A549 (cell line): Measurements from ENCODE around the gene APBB2. TPM values are rescaled to one million over a fixed set of nuclear protein-coding genes. Genes with fewer than 3 reads are reported as not detected.

Source experiments
- ATAC-seq, 2 experiments: fragments of 200-7000 bp in 1 of 2; fragments of >200 bp in 1 of 2; cut with Nextera tagmentation in 1 of 2; cut with Tn5 transposase in 1 of 2; 3 replicates each; pipeline versions ENCODE4 v1.8.0 to v1.9.1; 2018 to 2020; ENCODE audit warnings: mild to moderate bottlenecking in 1 of 2, moderate library complexity in 1 of 2
- CTCF ChIA-PET: fragments of 300-600 bp; sonication (Branson Sonifier 250); formaldehyde crosslinking; extraction: SDS; loops from one replicate; lab custom pipeline; 2021; ENCODE audit warnings: antibody characterized with exemption, inconsistent platforms; lab: Yijun Ruan, JAX
- POLR2A ChIA-PET: fragments of 350-600 bp; formaldehyde crosslinking; extraction: SDS; loops from one replicate; lab custom pipeline; 2021; ENCODE audit warnings: antibody characterized with exemption, inconsistent platforms; lab: Yijun Ruan, JAX
- DNase-seq, 2 experiments: peaks; one replicate each; pipeline versions ENCODE4 v3.0.0 to v3.0.0-alpha.2; 2011 to 2016; ENCODE audit warnings: low read depth in 1 of 2, low spot score in 1 of 2
- FAIRE-seq: peaks from 2 replicates; lab custom pipeline; 2011; peaks lifted over from hg19 to GRCh38; lab: Jason Lieb, UNC
- H3K27ac ChIP-seq, 2 experiments: fragments of >200 bp; sonication (Bioruptor Twin); formaldehyde crosslinking; 3 replicates each; pipeline ENCODE4 v1.5.1; 2016 to 2017
- H3K4me1 ChIP-seq: fragments of >200 bp; sonication (Bioruptor Twin); formaldehyde crosslinking; 3 replicates; pipeline ENCODE4 v1.6.1; 2016
- H3K4me2 ChIP-seq: fragments of >200 bp; sonication (Bioruptor Twin); formaldehyde crosslinking; 3 replicates; pipeline ENCODE4 v1.6.1; 2016
- H3K4me3 ChIP-seq: fragments of >200 bp; sonication (Bioruptor Twin); formaldehyde crosslinking; 3 replicates; pipeline ENCODE4 v1.5.1; 2016
- H3K9me3 ChIP-seq: fragments of >200 bp; sonication (Bioruptor Twin); formaldehyde crosslinking; 3 replicates; pipeline ENCODE4 v1.6.1; 2016
- ATOH8 ChIP-seq: fragments of 250-450 bp; sonication (Bioruptor Pico); IDR thresholded peaks from 2 replicates; pipeline ENCODE4 v1.5.0; 2020; ENCODE audit warnings: low read depth, mild to moderate bottlenecking, moderate library complexity
- CBX8 ChIP-seq: fragments of 200-600 bp; sonication (generic); IDR thresholded peaks from 2 replicates; pipeline ENCODE4 v1.6.1; 2016
- CHD2 ChIP-seq: fragments of 150-350 bp; IDR thresholded peaks from 2 replicates; pipeline ENCODE4 v1.6.1; 2014; ENCODE audit warnings: low read length; ENCODE audit not compliant: partially characterized antibody
- EHMT2 ChIP-seq: fragments of 200-600 bp; sonication (generic); IDR thresholded peaks from 2 replicates; pipeline ENCODE4 v1.6.1; 2016; ENCODE audit warnings: antibody characterized with exemption, low read depth, mild to moderate bottlenecking, moderate library complexity
- FOSB ChIP-seq: fragments of 250-450 bp; sonication (Bioruptor Pico); IDR thresholded peaks from 2 replicates; pipeline ENCODE4 v1.5.0; 2020; ENCODE audit warnings: mild to moderate bottlenecking, moderate library complexity
- HDAC2 ChIP-seq: fragments of 200-600 bp; sonication (generic); IDR thresholded peaks from 2 replicates; pipeline ENCODE4 v1.6.1; 2016
- HEYL ChIP-seq: fragments of 250-450 bp; sonication (Bioruptor Pico); IDR thresholded peaks from 2 replicates; pipeline ENCODE4 v1.8.0; 2021; ENCODE audit warnings: mild to moderate bottlenecking, moderate library complexity
- HOXA7 ChIP-seq: fragments of 250-450 bp; sonication (Bioruptor Pico); IDR thresholded peaks from 2 replicates; pipeline ENCODE4 v1.5.0; 2020; ENCODE audit warnings: mild to moderate bottlenecking, moderate library complexity
- HOXB13 ChIP-seq: fragments of 250-450 bp; sonication (Bioruptor Pico); IDR thresholded peaks from 2 replicates; pipeline ENCODE4 v1.5.0; 2020; ENCODE audit warnings: low read depth, mild to moderate bottlenecking, moderate library complexity
- MYC ChIP-seq: IDR thresholded peaks from 2 replicates; pipeline ENCODE4 v1.6.1; 2012; ENCODE audit warnings: mild to moderate bottlenecking, inconsistent platforms, low read length, improper control_type of control experiment, borderline replicate concordance
- POLR2A ChIP-seq: IDR thresholded peaks from 2 replicates; pipeline ENCODE4 v1.6.1; 2012; ENCODE audit warnings: mild to moderate bottlenecking, low read length
- RAD21 ChIP-seq, 2 experiments: fragments of >200 bp in 1 of 2; sonication (Bioruptor Twin) in 1 of 2; formaldehyde crosslinking in 1 of 2; IDR thresholded peaks in 1 of 2; conservative IDR thresholded peaks in 1 of 2; 2 replicates in 1 of 2; 3 replicates in 1 of 2; pipeline ENCODE4 v1.6.1; 2012 to 2018; ENCODE audit warnings: inconsistent platforms in 1 of 2
- SREBF2 ChIP-seq: fragments of 450-650 bp; IDR thresholded peaks from 2 replicates; pipeline ENCODE4 v1.6.1; 2014; ENCODE audit warnings: mild to moderate bottlenecking, moderate library complexity
- ZC3H11A ChIP-seq: fragments of 450-650 bp; IDR thresholded peaks from 2 replicates; pipeline ENCODE4 v1.6.1; 2014; ENCODE audit warnings: antibody characterized with exemption, mild to moderate bottlenecking
- ZSCAN20 ChIP-seq: fragments of 250-450 bp; sonication (Bioruptor Pico); IDR thresholded peaks from 2 replicates; pipeline ENCODE4 v1.8.0; 2022; ENCODE audit warnings: mild to moderate bottlenecking, moderate library complexity
- WGBS: methylation state at CpG from one replicate; pipeline ENCODE4 v1.1.6; 2017; ENCODE audit errors: missing lambda C conversion rate; 5-methylcytosine and 5-hydroxymethylcytosine counted together
- polyA plus RNA-seq, 4 experiments: library from polyadenylated mRNA; depleted of rRNA in 3 of 4; stranded (reverse); fragments of >200 nt; fragmentation: RNase III in 1 of 4; extraction: RNeasy Plus Mini Kit Qiagen cat#74134 plus additional on column Dnase treatment in 1 of 4; gene quantifications; 2 replicates in 3 of 4; 3 replicates in 1 of 4; pipeline ENCODE4 v1.2.3, GENCODE V29; 2011 to 2017
- TF ChIP-seq, protein P1 (sequence below): fragments of 450-650 bp; IDR thresholded peaks from 2 replicates; pipeline ENCODE4 v1.6.1; 2014; ENCODE audit warnings: antibody characterized with exemption
- TF ChIP-seq, protein P2 (sequence below): fragments of 250-450 bp; sonication (Bioruptor Pico); IDR thresholded peaks from 2 replicates; pipeline ENCODE4 v1.5.0; 2021; ENCODE audit warnings: mild to moderate bottlenecking, moderate library complexity, borderline replicate concordance
- TF ChIP-seq, protein P3 (sequence below): fragments of 150-350 bp; IDR thresholded peaks from 2 replicates; pipeline ENCODE4 v1.6.1; 2014; ENCODE audit warnings: low read depth, mild to moderate bottlenecking, low read length

APBB2 gene
- polyA plus RNA-seq, 2 of the 4 experiments (the other 2 are of a cell fraction) = 8.3 to 31.9 TPM

GRCh38 chr4:41024556-41025491 is 189.5 kb downstream of the APBB2 start:
- 82% methylated on average over 13 of the region's 13 CpGs for WGBS
- Histone ChIP-seq H3K4me1 (no peaks in the 10 kb centered on the region), H3K4me2 (no peak overlapping the region), H3K27ac (no peak overlapping the region), H3K9me3 (peaks cover 8% of the 10 kb centered on the region), H3K4me3 (no peak overlapping the region)
- no peak for ATAC-seq
- peak in 1 of 2 experiments; percentile 70 for DNase-seq
- ChIA-PET POLR2A (no interaction called here), CTCF (interaction anchor here (0.9 to 1.3 kb wide), 3 partner anchors 13 to 189 kb away, joined by 3 to 4 read pairs (median 3); partner anchors contain the start of gene APBB2)
- TF ChIP-seq HOXA7 (CRISPR knock-in tag) = no peak
- FAIRE-seq = no peak

DNA sequence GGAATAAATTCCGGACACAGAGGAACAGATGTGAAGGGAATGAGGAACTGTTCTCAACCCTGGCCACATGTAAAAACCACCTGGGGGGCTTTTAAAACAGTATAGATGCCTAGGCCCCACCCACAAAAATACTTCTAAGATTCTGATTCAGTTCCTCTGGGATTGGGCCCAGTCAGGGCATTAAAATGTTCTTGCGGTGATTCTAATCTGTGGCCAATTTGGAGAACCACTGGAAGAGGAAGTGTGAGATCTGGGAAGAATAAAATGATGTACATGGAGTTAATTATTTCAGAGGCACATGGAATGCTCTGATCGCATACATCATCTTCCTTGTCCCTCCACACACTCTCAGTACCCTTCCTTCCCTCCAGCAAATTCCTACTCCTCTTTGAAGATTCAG is 192.2 kb downstream of the APBB2 start:
- Histone ChIP-seq H3K4me3 (no peak overlapping the region), H3K4me2 (no peak overlapping the region), H3K9me3 (peaks cover 8% of the 10 kb centered on the region), H3K4me1 (no peaks in the 10 kb centered on the region), H3K27ac (no peak overlapping the region)
- FAIRE-seq = no peak
- ATAC-seq = no peak
- ChIA-PET POLR2A (no interaction called here), CTCF (no interaction called here)
- WGBS = 95% methylated on average over 3 of the region's 3 CpGs
- TF ChIP-seq HEYL (CRISPR knock-in tag) (no peak), POLR2A (no peak), HDAC2 (no peak), MYC (no peak), FOSB (CRISPR knock-in tag) (no peak), RAD21 (conservative IDR thresholded peaks at IDR 0.05 in 1 of 2, IDR thresholded peaks at IDR 0.05 in 1 of 2) (no peak), CBX8 (no peak), EHMT2 (no peak), HOXB13 (CRISPR knock-in tag) (no peak), ZSCAN20 (CRISPR knock-in tag) (no peak), ATOH8 (CRISPR knock-in tag) (no peak), ZC3H11A (no peak), CHD2 (no peak), SREBF2 (no peak)
- TF ChIP-seq, protein P1, sequence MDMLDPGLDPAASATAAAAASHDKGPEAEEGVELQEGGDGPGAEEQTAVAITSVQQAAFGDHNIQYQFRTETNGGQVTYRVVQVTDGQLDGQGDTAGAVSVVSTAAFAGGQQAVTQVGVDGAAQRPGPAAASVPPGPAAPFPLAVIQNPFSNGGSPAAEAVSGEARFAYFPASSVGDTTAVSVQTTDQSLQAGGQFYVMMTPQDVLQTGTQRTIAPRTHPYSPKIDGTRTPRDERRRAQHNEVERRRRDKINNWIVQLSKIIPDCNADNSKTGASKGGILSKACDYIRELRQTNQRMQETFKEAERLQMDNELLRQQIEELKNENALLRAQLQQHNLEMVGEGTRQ = no peak
- TF ChIP-seq, protein P2, sequence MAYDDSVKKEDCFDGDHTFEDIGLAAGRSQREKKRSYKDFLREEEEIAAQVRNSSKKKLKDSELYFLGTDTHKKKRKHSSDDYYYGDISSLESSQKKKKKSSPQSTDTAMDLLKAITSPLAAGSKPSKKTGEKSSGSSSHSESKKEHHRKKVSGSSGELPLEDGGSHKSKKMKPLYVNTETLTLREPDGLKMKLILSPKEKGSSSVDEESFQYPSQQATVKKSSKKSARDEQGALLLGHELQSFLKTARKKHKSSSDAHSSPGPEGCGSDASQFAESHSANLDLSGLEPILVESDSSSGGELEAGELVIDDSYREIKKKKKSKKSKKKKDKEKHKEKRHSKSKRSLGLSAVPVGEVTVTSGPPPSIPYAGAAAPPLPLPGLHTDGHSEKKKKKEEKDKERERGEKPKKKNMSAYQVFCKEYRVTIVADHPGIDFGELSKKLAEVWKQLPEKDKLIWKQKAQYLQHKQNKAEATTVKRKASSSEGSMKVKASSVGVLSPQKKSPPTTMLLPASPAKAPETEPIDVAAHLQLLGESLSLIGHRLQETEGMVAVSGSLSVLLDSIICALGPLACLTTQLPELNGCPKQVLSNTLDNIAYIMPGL (CRISPR knock-in tag) = no peak
- TF ChIP-seq, protein P3, sequence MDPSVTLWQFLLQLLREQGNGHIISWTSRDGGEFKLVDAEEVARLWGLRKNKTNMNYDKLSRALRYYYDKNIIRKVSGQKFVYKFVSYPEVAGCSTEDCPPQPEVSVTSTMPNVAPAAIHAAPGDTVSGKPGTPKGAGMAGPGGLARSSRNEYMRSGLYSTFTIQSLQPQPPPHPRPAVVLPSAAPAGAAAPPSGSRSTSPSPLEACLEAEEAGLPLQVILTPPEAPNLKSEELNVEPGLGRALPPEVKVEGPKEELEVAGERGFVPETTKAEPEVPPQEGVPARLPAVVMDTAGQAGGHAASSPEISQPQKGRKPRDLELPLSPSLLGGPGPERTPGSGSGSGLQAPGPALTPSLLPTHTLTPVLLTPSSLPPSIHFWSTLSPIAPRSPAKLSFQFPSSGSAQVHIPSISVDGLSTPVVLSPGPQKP = no peak
- DNase-seq = no peak
